Neuron (in vitro differentiated cells): ENCODE data around the gene WSCD1.

Experiments used
- H2AFZ ChIP-seq: one replicate; pipeline ENCODE4 v1.6.1; 2013; ENCODE audit warnings: low read depth, mild to moderate bottlenecking, inconsistent platforms, low read length, moderate library complexity
- H3K27me3 ChIP-seq: one replicate; pipeline ENCODE4 v1.6.1; 2013; ENCODE audit warnings: low read length; ENCODE audit not compliant: insufficient read depth
- H3K36me3 ChIP-seq: one replicate; pipeline ENCODE4 v1.6.1; 2013; ENCODE audit warnings: low read length; ENCODE audit not compliant: insufficient read depth
- H3K4me1 ChIP-seq: one replicate; pipeline ENCODE4 v1.6.1; 2013; ENCODE audit warnings: low read length; ENCODE audit not compliant: insufficient read depth
- H3K4me3 ChIP-seq: 2 replicates; pipeline ENCODE4 v1.5.1; 2013; ENCODE audit warnings: mild to moderate bottlenecking, low read length, moderate library complexity
- H3K9me3 ChIP-seq: one replicate; pipeline ENCODE4 v1.6.1; 2013; ENCODE audit warnings: low read length

The WSCD1 gene

GRCh38 chr17:6045621-6046357 is 24.4 kb upstream of the WSCD1 start:
- Histone ChIP-seq H3K9me3 (no peaks in the 10 kb centered on the region), H3K27me3 (no peaks in the 10 kb centered on the region), H3K4me3 (no peak overlapping the region), H3K36me3 (no peaks in the 10 kb centered on the region), H3K4me1 (no peaks in the 10 kb centered on the region), H2AFZ (no peak overlapping the region)

- Histone ChIP-seq H2AFZ (no peak overlapping the region), H3K4me1 (no peaks in the 10 kb centered on the region), H3K4me3 (no peak overlapping the region), H3K27me3 (no peaks in the 10 kb centered on the region), H3K9me3 (no peaks in the 10 kb centered on the region), H3K36me3 (no peaks in the 10 kb centered on the region)
These were observed 23.7 kb upstream of the WSCD1 start for GRCh38 chr17:6046431-6046830.

GRCh38 chr17:6046931-6047330 is 23.2 kb upstream of the WSCD1 start:
- no peak overlapping the region for H2AFZ ChIP-seq
- H3K9me3 ChIP-seq = no peaks in the 10 kb centered on the region
- no peaks in the 10 kb centered on the region for H3K36me3 ChIP-seq
- no peaks in the 10 kb centered on the region for H3K27me3 ChIP-seq
- H3K4me3 ChIP-seq = no peak overlapping the region
- no peaks in the 10 kb centered on the region for H3K4me1 ChIP-seq

- Histone ChIP-seq H3K4me1 (no peaks in the 10 kb centered on the region), H3K27me3 (no peaks in the 10 kb centered on the region), H3K9me3 (no peaks in the 10 kb centered on the region), H3K36me3 (no peaks in the 10 kb centered on the region), H3K4me3 (no peak overlapping the region), H2AFZ (no peak overlapping the region)
These were observed 22.2 kb upstream of the WSCD1 start for GRCh38 chr17:6047966-6048365.

- Histone ChIP-seq H3K27me3 (no peaks in the 10 kb centered on the region), H2AFZ (no peak overlapping the region), H3K4me1 (no peaks in the 10 kb centered on the region), H3K9me3 (no peaks in the 10 kb centered on the region), H3K4me3 (no peak overlapping the region), H3K36me3 (no peaks in the 10 kb centered on the region)
These were observed 21.7 kb upstream of the WSCD1 start for GRCh38 chr17:6048486-6048885.

GRCh38 chr17:6052926-6053325 is 17.3 kb upstream of the WSCD1 start:
- H3K9me3 ChIP-seq = no peaks in the 10 kb centered on the region
- no peak overlapping the region for H3K4me3 ChIP-seq
- H3K27me3 ChIP-seq = peaks cover 2% of the 10 kb centered on the region
- H2AFZ ChIP-seq = no peak overlapping the region
- no peaks in the 10 kb centered on the region for H3K4me1 ChIP-seq
- no peaks in the 10 kb centered on the region for H3K36me3 ChIP-seq

GRCh38 chr17:6054372-6054771 is 15.8 kb upstream of the WSCD1 start:
- Histone ChIP-seq H3K36me3 (no peaks in the 10 kb centered on the region), H2AFZ (no peak overlapping the region), H3K27me3 (peaks cover 2% of the 10 kb centered on the region), H3K9me3 (no peaks in the 10 kb centered on the region), H3K4me3 (no peak overlapping the region), H3K4me1 (peaks cover 2% of the 10 kb centered on the region)

GRCh38 chr17:6056104-6056503 is 14.1 kb upstream of the WSCD1 start:
- Histone ChIP-seq H3K27me3 (peaks cover 2% of the 10 kb centered on the region), H3K4me3 (no peak overlapping the region), H2AFZ (no peak overlapping the region), H3K9me3 (no peaks in the 10 kb centered on the region), H3K36me3 (no peaks in the 10 kb centered on the region), H3K4me1 (peaks cover 3% of the 10 kb centered on the region)

GRCh38 chr17:6057562-6057961 is 12.6 kb upstream of the WSCD1 start:
- no peak overlapping the region for H3K4me3 ChIP-seq
- H3K36me3 ChIP-seq = no peaks in the 10 kb centered on the region
- no peaks in the 10 kb centered on the region for H3K9me3 ChIP-seq
- H2AFZ ChIP-seq = no peak overlapping the region
- H3K4me1 ChIP-seq = peaks cover 3% of the 10 kb centered on the region
- peaks cover 2% of the 10 kb centered on the region for H3K27me3 ChIP-seq

- H3K9me3 ChIP-seq = no peaks in the 10 kb centered on the region
- H3K27me3 ChIP-seq = no peaks in the 10 kb centered on the region
- H2AFZ ChIP-seq = no peak overlapping the region
- no peaks in the 10 kb centered on the region for H3K36me3 ChIP-seq
- H3K4me1 ChIP-seq = peaks cover 3% of the 10 kb centered on the region
- H3K4me3 ChIP-seq = no peak overlapping the region
These were observed 10.8 kb upstream of the WSCD1 start for GRCh38 chr17:6059406-6059805.

GRCh38 chr17:6061290-6061689 is 8.9 kb upstream of the WSCD1 start:
- no peak overlapping the region for H2AFZ ChIP-seq
- H3K4me3 ChIP-seq = no peak overlapping the region
- H3K36me3 ChIP-seq = no peaks in the 10 kb centered on the region
- H3K4me1 ChIP-seq = peaks cover 3% of the 10 kb centered on the region
- no peaks in the 10 kb centered on the region for H3K9me3 ChIP-seq
- H3K27me3 ChIP-seq = peaks cover 5% of the 10 kb centered on the region

- Histone ChIP-seq H3K27me3 (peaks cover 7% of the 10 kb centered on the region), H3K4me3 (no peak overlapping the region), H3K4me1 (peaks cover 9% of the 10 kb centered on the region), H2AFZ (no peak overlapping the region), H3K9me3 (no peaks in the 10 kb centered on the region), H3K36me3 (no peaks in the 10 kb centered on the region)
These were observed 5.3 kb upstream of the WSCD1 start for GRCh38 chr17:6064868-6065267.

GRCh38 chr17:6065351-6065750 is 4.8 kb upstream of the WSCD1 start:
- Histone ChIP-seq H3K27me3 (peaks cover 7% of the 10 kb centered on the region), H3K36me3 (no peaks in the 10 kb centered on the region), H3K4me3 (no peak overlapping the region), H3K9me3 (no peaks in the 10 kb centered on the region), H3K4me1 (peaks cover 11% of the 10 kb centered on the region), H2AFZ (no peak overlapping the region)
